ENCODE results near the gene TMEM88.

TMEM88 gene

GRCh38 chr17:7833011-7833794 lies 21.7 kb upstream of the TMEM88 start:
- peak overlapping the region; percentile 74 to 77 for H3K4me3 ChIP-seq (replicated peaks in 1 of 2; ENCODE audit: low read depth in 2 of 2, low read length in 2 of 2)
- DNase-seq (ENCODE audit: low read depth in 2 of 2): no peak
- TF ChIP-seq CTCF (IDR thresholded peaks at IDR 0.05; ENCODE audit: low read depth, low read length): no peak

- peak; percentile 92 to 95 for DNase-seq (ENCODE audit: low read depth in 2 of 2)
- TF ChIP-seq CTCF (IDR thresholded peaks at IDR 0.05; ENCODE audit: low read depth, low read length): no peak
- H3K4me3 ChIP-seq (replicated peaks in 1 of 2; ENCODE audit: low read depth in 2 of 2, low read length in 2 of 2): peak within 1 kb of the TSS; percentile 74 to 77
Measured at GRCh38 chr17:7833795-7834541, 20.9 kb upstream of the TMEM88 start, which contains the start of gene KDM6B. TSS of gene KDM6B (plus strand) at chr17:7834217. CDS start at chr17:7845555, 11,338 bp downstream.

GRCh38 chr17:7834542-7834956 lies 20.3 kb upstream of the TMEM88 start:
- TF ChIP-seq CTCF (IDR thresholded peaks at IDR 0.05; ENCODE audit: low read depth, low read length): no peak
- peak overlapping the region; percentile 74 to 77 for H3K4me3 ChIP-seq (replicated peaks in 1 of 2; ENCODE audit: low read depth in 2 of 2, low read length in 2 of 2)
- DNase-seq (ENCODE audit: low read depth in 2 of 2): peak in 1 of 2 donors; percentile 39

GRCh38 chr17:7834957-7835813 lies 19.7 kb upstream of the TMEM88 start:
- DNase-seq (ENCODE audit: low read depth in 2 of 2): peak; percentile 98 to 100
- peak; percentile 93 for TF ChIP-seq CTCF (IDR thresholded peaks at IDR 0.05; ENCODE audit: low read depth, low read length)
- H3K4me3 ChIP-seq (replicated peaks in 1 of 2; ENCODE audit: low read depth in 2 of 2, low read length in 2 of 2): peak overlapping the region; percentile 77 to 90

- DNase-seq (ENCODE audit: low read depth in 2 of 2): peak in 1 of 2 donors; percentile 59
- TF ChIP-seq CTCF (IDR thresholded peaks at IDR 0.05; ENCODE audit: low read depth, low read length): no peak
- H3K4me3 ChIP-seq (replicated peaks in 1 of 2; ENCODE audit: low read depth in 2 of 2, low read length in 2 of 2): peak overlapping the region; percentile 77 to 90
Measured at GRCh38 chr17:7835814-7836595, 18.9 kb upstream of the TMEM88 start.
